NCI-H2171 (cell line): ENCODE results near the gene NCOR1.
"Not testable (repeated sequence)": the region's sequence is repeated elsewhere in the genome, so short reads cannot be mapped to it uniquely, and the experiment has no call there.

Experiments used
- DNase-seq: peaks from one replicate; lab custom pipeline; 2025; lab: John Stamatoyannopoulos, UW

Gene NCOR1

GRCh38 chr17:16091773-16092172 is 123.6 kb downstream of the NCOR1 start:
- DNase-seq, result no peak

GRCh38 chr17:16086957-16087356 is 128.4 kb downstream of the NCOR1 start:
- DNase-seq, result no peak

- DNase-seq, result no peak
These were observed 130.2 kb downstream of the NCOR1 start for GRCh38 chr17:16085066-16085699.

- DNase-seq, result no peak
These were observed 132.1 kb downstream of the NCOR1 start for GRCh38 chr17:16083223-16083622.

GRCh38 chr17:16081507-16082087 is 133.7 kb downstream of the NCOR1 start:
- no peak for DNase-seq

- no peak for DNase-seq
These were observed 135.0 kb downstream of the NCOR1 start for GRCh38 chr17:16080366-16080765.

- no peak for DNase-seq
These were observed 139.4 kb downstream of the NCOR1 start for GRCh38 chr17:16075949-16076348.

- DNase-seq, result no peak
These were observed 140.9 kb downstream of the NCOR1 start for GRCh38 chr17:16074423-16074822.

- no peak for DNase-seq
These were observed 141.5 kb downstream of the NCOR1 start for GRCh38 chr17:16073845-16074244.

GRCh38 chr17:16072031-16072430 is 143.3 kb downstream of the NCOR1 start:
- no peak for DNase-seq

- no peak for DNase-seq
These were observed 147.0 kb downstream of the NCOR1 start for GRCh38 chr17:16068323-16068722.

GRCh38 chr17:16066125-16066524 is 149.2 kb downstream of the NCOR1 start:
- no peak for DNase-seq

- no peak for DNase-seq
These were observed 153.7 kb downstream of the NCOR1 start for GRCh38 chr17:16061631-16062030.

GRCh38 chr17:16055139-16055538 is 160.2 kb downstream of the NCOR1 start:
- not testable (repeated sequence) for DNase-seq

- DNase-seq, result no peak
These were observed 162.8 kb downstream of the NCOR1 start for GRCh38 chr17:16052486-16052885.

GRCh38 chr17:16050844-16051243 is 164.5 kb downstream of the NCOR1 start:
- no peak for DNase-seq

GRCh38 chr17:16048811-16049449 is 166.4 kb downstream of the NCOR1 start:
- no peak for DNase-seq

GRCh38 chr17:16046966-16047365 is 168.4 kb downstream of the NCOR1 start:
- DNase-seq, result no peak

GRCh38 chr17:16044487-16044886 is 170.8 kb downstream of the NCOR1 start:
- DNase-seq, result no peak

- no peak for DNase-seq
These were observed 174.6 kb downstream of the NCOR1 start for GRCh38 chr17:16040710-16041251.

GRCh38 chr17:16037636-16038035 is 177.7 kb downstream of the NCOR1 start:
- DNase-seq, result no peak

- no peak for DNase-seq
These were observed 179.1 kb downstream of the NCOR1 start for GRCh38 chr17:16036261-16036660.

- DNase-seq, result no peak
These were observed 181.5 kb downstream of the NCOR1 start for GRCh38 chr17:16033729-16034349.
